Kidney epithelial cell (primary cell): ENCODE measurements around the gene CLIC4. TPM values are rescaled to one million over a fixed set of nuclear protein-coding genes. Genes with fewer than 3 reads are reported as not detected.
"Not testable (repeated sequence)": the region's sequence is repeated elsewhere in the genome, so short reads cannot be mapped to it uniquely, and the experiment has no call there.

Source experiments
- DNase-seq: peaks from one replicate; pipeline ENCODE4 v3.0.0-alpha.2; 2010; ENCODE audit warnings: low read depth
- H3K27me3 ChIP-seq: 2 replicates; pipeline ENCODE4 v1.6.0; 2011; ENCODE audit warnings: low read length; ENCODE audit not compliant: control insufficient read depth, insufficient read depth
- H3K36me3 ChIP-seq: 2 replicates; pipeline ENCODE4 v1.5.1; 2011; ENCODE audit warnings: low read length; ENCODE audit not compliant: control insufficient read depth, insufficient read depth
- H3K4me3 ChIP-seq: 2 replicates; pipeline ENCODE4 v1.5.1; 2011; ENCODE audit warnings: low read depth, mild to moderate bottlenecking, control low read depth, low read length
- total RNA-seq: library from RNA; depleted of rRNA; stranded (reverse); fragments of >200 nt; gene quantifications from 2 replicates; pipeline ENCODE4 v1.2.3, GENCODE V29; 2015
- TF ChIP-seq, protein P1 (sequence below): IDR thresholded peaks from 2 replicates; pipeline ENCODE4 v1.5.1; 2011; ENCODE audit warnings: mild to moderate bottlenecking, moderate library complexity, low read length, control low read depth, inconsistent platforms; ENCODE audit not compliant: insufficient read depth, poor library complexity, severe bottlenecking

The CLIC4 gene
- total RNA-seq, 1 donor from 2014 or later = 224 TPM

DNA sequence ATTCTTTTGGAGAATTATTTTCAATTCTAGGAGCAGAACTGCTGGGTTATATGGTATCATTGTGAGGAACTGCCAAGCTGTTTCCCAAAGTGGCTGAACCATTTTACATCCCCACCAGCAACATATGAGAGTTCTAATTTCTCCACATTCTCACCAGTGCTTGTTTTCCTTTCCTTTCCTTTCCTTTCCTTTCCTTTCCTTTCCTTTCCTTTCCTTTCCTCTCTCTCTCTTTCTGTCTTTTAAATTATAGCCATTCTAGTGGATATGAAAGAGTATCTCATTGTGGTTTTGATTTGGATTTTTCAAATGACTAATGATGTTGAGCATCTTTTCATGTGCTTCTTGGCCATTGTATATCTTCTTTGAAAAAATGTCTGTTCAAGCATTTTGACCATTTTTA lies 139.5 kb downstream of the CLIC4 start:
- Histone ChIP-seq H3K36me3 (no peaks in the 10 kb centered on the region), H3K4me3 (no peak overlapping the region), H3K27me3 (no peaks in the 10 kb centered on the region)
- no peak for DNase-seq
- TF ChIP-seq, protein P1, sequence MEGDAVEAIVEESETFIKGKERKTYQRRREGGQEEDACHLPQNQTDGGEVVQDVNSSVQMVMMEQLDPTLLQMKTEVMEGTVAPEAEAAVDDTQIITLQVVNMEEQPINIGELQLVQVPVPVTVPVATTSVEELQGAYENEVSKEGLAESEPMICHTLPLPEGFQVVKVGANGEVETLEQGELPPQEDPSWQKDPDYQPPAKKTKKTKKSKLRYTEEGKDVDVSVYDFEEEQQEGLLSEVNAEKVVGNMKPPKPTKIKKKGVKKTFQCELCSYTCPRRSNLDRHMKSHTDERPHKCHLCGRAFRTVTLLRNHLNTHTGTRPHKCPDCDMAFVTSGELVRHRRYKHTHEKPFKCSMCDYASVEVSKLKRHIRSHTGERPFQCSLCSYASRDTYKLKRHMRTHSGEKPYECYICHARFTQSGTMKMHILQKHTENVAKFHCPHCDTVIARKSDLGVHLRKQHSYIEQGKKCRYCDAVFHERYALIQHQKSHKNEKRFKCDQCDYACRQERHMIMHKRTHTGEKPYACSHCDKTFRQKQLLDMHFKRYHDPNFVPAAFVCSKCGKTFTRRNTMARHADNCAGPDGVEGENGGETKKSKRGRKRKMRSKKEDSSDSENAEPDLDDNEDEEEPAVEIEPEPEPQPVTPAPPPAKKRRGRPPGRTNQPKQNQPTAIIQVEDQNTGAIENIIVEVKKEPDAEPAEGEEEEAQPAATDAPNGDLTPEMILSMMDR = no peak

DNA sequence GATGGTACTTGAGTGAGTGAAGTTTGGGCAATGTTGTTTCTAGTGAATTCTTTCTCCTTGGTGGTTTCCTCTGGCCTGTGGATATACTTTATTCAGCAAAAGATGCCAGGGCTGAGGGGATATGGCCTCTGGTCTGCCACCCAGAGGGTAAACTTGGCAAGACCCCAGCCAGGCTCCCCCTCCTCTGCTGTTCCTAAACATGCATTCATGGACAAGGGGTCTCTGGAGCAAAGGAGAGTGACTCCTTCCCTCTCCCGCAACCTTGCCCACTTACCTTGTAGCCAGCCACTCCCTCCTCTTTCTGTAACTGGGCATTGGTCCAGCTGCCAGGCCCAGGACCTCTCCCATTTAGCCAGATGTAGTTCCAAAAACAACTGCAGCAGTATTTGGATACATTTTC lies 141.0 kb downstream of the CLIC4 start:
- TF ChIP-seq, protein P1 = no peak
- no peak for DNase-seq
- Histone ChIP-seq H3K36me3 (no peaks in the 10 kb centered on the region), H3K27me3 (no peaks in the 10 kb centered on the region), H3K4me3 (no peak overlapping the region)

DNA sequence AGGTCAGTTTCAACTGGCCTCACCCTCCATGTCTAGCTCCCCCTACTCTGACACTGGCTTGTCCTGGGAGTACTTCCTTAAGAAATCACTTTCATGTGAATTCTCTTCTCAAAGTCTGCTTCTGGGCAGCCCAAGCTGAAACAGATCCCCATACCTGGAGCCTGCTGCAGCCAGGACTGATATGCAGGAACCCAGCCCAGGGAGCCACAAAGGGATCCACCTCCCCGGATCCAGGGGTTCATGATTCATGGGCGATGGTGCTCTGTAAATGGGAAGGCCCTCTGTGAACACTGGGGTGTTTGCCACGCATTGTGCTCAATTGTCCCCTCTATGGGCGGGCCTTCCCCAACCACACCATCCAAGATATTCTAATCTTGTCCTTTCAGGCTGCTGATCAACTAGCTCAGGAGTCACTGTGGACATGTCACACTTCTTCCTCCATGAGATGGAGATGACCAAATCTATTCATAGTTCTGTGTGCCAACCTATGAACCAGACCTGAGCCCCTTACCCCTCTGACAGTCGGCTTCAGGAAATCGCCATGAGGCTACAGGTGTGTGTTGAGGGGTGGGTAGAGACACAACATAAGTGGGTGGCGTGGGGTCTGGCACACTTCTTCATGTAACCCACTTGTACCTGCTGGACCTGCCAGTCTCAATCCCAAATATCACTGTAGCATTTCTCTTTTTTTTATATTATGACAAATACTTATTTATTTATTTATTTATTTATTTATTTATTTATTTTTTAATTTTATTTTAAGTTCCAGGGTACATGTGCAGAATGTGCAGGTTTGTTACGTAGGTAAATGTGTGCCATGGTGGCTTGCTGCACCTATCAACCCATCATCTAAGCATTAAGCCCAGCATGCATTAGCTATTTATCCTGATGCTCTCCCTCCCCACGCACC lies 143.1 kb downstream of the CLIC4 start:
- H3K27me3 ChIP-seq = no peaks in the 10 kb centered on the region
- H3K4me3 ChIP-seq = no peak overlapping the region
- DNase-seq = no peak
- TF ChIP-seq, protein P1 = no peak
- H3K36me3 ChIP-seq = no peaks in the 10 kb centered on the region

DNA sequence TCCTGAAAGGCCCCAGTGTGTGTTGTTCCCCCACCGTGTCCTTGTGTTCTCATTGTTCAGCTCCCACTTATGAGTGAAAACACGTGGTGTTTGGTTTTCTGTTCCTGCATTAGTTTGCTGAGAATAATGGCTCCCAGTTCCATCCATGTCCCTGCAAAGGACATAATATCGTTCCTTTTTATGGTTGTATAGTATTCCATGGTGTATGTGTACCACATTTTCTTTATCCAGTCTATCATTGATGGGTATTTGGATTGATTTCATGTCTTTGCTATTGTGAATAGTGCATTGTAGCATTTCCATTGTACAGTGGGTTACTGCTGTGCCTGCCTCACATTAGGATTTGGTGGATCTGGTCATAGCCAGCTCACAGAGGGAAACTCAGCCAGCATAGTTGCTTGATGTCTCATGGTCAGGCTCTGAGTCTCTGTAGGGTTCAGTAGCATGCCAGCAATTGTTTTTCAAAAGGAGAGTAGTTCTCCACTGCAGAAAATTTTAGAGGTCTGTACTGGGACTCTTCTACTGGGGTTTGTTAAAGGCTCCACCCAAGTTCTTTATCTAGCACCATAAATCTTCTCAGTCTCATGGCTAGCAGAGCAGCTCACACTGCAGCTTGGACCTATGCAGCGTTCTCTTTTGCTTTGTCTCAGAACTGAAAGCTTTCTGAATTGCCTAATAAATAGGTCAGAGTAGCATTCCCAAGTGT lies 143.9 kb downstream of the CLIC4 start:
- TF ChIP-seq, protein P1 = no peak
- no peak for DNase-seq

DNA sequence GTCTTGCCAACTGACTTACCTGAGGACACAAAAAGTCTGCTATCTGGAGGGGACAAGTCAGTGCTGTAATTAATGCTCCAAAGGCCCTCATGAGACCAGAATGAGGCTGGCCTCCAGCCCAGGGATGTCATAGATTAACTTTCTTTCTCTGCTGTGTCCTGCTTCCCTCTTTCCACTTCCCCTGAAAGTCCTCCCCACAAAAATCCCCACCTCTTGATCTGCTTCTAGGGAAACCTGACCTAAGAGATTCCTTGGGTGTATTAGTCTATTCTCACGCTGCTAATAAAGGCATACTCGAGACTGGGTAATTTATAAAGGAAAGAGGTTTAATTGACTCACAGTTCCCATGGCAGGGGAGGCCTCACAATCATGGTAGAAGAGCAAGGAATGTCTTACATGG lies 145.6 kb downstream of the CLIC4 start:
- TF ChIP-seq, protein P1 = no peak
- H3K36me3 ChIP-seq = no peaks in the 10 kb centered on the region

More for the DNA sequence above, 143.9 kb downstream of the CLIC4 start:
- H3K4me3 ChIP-seq = no peak overlapping the region
- no peaks in the 10 kb centered on the region for H3K36me3 ChIP-seq
- no peaks in the 10 kb centered on the region for H3K27me3 ChIP-seq

DNA sequence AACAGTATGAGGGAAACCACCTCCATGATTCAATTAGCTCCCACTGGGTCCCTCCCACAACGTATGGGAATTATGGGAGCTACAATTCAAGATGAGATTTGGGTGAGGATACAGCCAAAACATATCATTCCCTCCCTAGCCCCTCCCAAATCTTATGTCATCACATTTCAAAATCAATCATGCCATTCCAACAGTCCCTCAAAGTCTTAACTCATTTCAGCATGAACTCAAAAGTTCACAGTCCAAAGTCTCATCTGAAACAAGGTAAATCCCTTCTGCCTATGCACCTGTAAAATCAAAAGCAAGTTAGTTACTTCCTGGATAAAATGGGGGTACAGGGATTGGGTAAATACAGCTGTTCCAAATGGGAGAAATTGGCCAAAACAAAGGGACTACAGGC lies 146.1 kb downstream of the CLIC4 start:
- H3K36me3 ChIP-seq, DNase-seq, H3K4me3 ChIP-seq, H3K27me3 ChIP-seq: not testable (repeated sequence)

More for the DNA sequence above, 145.6 kb downstream of the CLIC4 start:
- no peaks in the 10 kb centered on the region for H3K27me3 ChIP-seq
- DNase-seq = no peak
- no peak overlapping the region for H3K4me3 ChIP-seq
